ENCODE data around the gene NUDT22.

DNA sequence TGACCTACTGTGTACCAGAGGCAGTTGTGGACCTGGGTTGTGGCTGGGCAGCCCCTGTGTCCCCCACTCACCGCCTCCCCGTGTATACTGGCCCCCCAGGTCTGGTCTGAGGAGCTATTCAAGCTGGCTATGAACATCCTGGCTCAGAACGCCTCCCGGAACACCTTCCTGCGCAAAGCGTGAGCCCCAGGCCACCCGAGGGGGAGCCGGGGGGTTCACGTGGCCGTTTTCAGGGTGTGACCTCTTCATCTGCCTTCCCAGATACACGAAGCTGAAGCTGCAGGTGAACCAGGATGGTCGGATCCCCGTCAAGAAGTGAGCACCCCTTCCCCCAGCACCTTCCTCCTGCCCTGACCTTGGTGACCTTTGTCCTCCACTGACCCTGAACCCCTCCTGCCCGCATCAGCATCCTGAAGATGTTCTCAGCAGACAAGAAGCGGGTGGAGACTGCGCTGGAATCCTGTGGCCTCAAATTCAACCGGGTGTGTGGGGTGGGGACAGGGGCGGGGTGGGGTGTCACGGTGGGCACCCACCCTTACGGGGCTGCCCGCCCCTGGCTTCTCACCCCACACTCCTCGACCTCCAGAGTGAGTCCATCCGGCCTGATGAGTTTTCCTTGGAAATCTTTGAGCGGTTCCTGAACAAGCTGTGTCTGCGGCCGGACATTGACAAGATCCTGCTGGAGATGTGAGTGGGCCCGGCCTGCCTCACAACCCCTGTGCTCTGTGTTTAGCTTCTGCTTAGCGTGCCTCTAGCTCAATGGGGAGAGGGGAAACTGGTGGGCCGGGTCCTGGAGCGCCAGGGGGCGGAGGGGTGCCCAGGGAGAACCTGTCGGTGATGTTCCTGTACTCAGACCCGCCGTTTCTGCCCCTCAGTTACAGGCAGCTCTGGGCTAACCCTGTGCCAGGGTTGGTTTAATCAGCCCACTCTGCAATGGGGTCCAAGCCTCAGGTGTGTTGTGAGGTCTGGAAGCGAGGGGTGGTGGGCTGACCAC lies 29.4 kb downstream of the NUDT22 start:
- TF ChIP-seq, protein P1, sequence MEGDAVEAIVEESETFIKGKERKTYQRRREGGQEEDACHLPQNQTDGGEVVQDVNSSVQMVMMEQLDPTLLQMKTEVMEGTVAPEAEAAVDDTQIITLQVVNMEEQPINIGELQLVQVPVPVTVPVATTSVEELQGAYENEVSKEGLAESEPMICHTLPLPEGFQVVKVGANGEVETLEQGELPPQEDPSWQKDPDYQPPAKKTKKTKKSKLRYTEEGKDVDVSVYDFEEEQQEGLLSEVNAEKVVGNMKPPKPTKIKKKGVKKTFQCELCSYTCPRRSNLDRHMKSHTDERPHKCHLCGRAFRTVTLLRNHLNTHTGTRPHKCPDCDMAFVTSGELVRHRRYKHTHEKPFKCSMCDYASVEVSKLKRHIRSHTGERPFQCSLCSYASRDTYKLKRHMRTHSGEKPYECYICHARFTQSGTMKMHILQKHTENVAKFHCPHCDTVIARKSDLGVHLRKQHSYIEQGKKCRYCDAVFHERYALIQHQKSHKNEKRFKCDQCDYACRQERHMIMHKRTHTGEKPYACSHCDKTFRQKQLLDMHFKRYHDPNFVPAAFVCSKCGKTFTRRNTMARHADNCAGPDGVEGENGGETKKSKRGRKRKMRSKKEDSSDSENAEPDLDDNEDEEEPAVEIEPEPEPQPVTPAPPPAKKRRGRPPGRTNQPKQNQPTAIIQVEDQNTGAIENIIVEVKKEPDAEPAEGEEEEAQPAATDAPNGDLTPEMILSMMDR (conservative IDR thresholded peaks at IDR 0.05; ENCODE audit: low read depth in 2 of 2): no peak
- TF ChIP-seq, protein P2, sequence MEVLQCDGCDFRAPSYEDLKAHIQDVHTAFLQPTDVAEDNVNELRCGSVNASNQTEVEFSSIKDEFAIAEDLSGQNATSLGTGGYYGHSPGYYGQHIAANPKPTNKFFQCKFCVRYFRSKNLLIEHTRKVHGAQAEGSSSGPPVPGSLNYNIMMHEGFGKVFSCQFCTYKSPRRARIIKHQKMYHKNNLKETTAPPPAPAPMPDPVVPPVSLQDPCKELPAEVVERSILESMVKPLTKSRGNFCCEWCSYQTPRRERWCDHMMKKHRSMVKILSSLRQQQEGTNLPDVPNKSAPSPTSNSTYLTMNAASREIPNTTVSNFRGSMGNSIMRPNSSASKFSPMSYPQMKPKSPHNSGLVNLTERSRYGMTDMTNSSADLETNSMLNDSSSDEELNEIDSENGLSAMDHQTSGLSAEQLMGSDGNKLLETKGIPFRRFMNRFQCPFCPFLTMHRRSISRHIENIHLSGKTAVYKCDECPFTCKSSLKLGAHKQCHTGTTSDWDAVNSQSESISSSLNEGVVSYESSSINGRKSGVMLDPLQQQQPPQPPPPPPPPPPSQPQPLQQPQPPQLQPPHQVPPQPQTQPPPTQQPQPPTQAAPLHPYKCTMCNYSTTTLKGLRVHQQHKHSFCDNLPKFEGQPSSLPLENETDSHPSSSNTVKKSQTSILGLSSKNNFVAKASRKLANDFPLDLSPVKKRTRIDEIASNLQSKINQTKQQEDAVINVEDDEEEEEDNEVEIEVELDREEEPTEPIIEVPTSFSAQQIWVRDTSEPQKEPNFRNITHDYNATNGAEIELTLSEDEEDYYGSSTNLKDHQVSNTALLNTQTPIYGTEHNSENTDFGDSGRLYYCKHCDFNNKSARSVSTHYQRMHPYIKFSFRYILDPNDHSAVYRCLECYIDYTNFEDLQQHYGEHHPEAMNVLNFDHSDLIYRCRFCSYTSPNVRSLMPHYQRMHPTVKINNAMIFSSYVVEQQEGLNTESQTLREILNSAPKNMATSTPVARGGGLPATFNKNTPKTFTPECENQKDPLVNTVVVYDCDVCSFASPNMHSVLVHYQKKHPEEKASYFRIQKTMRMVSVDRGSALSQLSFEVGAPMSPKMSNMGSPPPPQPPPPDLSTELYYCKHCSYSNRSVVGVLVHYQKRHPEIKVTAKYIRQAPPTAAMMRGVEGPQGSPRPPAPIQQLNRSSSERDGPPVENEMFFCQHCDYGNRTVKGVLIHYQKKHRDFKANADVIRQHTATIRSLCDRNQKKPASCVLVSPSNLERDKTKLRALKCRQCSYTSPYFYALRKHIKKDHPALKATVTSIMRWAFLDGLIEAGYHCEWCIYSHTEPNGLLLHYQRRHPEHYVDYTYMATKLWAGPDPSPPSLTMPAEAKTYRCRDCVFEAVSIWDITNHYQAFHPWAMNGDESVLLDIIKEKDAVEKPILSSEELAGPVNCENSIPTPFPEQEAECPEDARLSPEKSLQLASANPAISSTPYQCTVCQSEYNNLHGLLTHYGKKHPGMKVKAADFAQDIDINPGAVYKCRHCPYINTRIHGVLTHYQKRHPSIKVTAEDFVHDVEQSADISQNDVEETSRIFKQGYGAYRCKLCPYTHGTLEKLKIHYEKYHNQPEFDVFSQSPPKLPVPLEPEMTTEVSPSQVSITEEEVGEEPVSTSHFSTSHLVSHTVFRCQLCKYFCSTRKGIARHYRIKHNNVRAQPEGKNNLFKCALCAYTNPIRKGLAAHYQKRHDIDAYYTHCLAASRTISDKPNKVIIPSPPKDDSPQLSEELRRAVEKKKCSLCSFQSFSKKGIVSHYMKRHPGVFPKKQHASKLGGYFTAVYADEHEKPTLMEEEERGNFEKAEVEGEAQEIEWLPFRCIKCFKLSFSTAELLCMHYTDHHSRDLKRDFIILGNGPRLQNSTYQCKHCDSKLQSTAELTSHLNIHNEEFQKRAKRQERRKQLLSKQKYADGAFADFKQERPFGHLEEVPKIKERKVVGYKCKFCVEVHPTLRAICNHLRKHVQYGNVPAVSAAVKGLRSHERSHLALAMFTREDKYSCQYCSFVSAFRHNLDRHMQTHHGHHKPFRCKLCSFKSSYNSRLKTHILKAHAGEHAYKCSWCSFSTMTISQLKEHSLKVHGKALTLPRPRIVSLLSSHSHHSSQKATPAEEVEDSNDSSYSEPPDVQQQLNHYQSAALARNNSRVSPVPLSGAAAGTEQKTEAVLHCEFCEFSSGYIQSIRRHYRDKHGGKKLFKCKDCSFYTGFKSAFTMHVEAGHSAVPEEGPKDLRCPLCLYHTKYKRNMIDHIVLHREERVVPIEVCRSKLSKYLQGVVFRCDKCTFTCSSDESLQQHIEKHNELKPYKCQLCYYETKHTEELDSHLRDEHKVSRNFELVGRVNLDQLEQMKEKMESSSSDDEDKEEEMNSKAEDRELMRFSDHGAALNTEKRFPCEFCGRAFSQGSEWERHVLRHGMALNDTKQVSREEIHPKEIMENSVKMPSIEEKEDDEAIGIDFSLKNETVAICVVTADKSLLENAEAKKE (CRISPR knock-in tag; IDR thresholded peaks at IDR 0.05): no peak
- TF ChIP-seq EZH2 (IDR thresholded peaks at IDR 0.05; ENCODE audit: low read depth, unreplicated experiment) (no peak), POLR2AphosphoS5 (IDR thresholded peaks at IDR 0.05; ENCODE audit: low read depth) (no peak), ZNF331 (CRISPR knock-in tag; IDR thresholded peaks at IDR 0.05; ENCODE audit: low read depth) (no peak), EZH2phosphoT487 (IDR thresholded peaks at IDR 0.05; ENCODE audit: unreplicated experiment) (no peak), CREB1 (CRISPR knock-in tag; IDR thresholded peaks at IDR 0.05; ENCODE audit: low read depth) (no peak), JUNB (IDR thresholded peaks at IDR 0.05; ENCODE audit: unreplicated experiment) (no peak), ZNF114 (CRISPR knock-in tag; IDR thresholded peaks at IDR 0.05) (no peak), STAT1 (IDR thresholded peaks at IDR 0.05; ENCODE audit: unreplicated experiment) (no peak)
- TF ChIP-seq, protein P3, sequence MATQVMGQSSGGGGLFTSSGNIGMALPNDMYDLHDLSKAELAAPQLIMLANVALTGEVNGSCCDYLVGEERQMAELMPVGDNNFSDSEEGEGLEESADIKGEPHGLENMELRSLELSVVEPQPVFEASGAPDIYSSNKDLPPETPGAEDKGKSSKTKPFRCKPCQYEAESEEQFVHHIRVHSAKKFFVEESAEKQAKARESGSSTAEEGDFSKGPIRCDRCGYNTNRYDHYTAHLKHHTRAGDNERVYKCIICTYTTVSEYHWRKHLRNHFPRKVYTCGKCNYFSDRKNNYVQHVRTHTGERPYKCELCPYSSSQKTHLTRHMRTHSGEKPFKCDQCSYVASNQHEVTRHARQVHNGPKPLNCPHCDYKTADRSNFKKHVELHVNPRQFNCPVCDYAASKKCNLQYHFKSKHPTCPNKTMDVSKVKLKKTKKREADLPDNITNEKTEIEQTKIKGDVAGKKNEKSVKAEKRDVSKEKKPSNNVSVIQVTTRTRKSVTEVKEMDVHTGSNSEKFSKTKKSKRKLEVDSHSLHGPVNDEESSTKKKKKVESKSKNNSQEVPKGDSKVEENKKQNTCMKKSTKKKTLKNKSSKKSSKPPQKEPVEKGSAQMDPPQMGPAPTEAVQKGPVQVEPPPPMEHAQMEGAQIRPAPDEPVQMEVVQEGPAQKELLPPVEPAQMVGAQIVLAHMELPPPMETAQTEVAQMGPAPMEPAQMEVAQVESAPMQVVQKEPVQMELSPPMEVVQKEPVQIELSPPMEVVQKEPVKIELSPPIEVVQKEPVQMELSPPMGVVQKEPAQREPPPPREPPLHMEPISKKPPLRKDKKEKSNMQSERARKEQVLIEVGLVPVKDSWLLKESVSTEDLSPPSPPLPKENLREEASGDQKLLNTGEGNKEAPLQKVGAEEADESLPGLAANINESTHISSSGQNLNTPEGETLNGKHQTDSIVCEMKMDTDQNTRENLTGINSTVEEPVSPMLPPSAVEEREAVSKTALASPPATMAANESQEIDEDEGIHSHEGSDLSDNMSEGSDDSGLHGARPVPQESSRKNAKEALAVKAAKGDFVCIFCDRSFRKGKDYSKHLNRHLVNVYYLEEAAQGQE (IDR thresholded peaks at IDR 0.05; ENCODE audit: unreplicated experiment): no peak

Data from GM23338 (cell line).